GM19455 (cell line): ENCODE results near the gene GALNT6.

Source experiments
- ATAC-seq: cut with Tn5 transposase; IDR thresholded peaks from one replicate; pipeline ENCODE4 v1.9.1; 2021; ENCODE audit not compliant: unreplicated experiment

The GALNT6 gene

DNA sequence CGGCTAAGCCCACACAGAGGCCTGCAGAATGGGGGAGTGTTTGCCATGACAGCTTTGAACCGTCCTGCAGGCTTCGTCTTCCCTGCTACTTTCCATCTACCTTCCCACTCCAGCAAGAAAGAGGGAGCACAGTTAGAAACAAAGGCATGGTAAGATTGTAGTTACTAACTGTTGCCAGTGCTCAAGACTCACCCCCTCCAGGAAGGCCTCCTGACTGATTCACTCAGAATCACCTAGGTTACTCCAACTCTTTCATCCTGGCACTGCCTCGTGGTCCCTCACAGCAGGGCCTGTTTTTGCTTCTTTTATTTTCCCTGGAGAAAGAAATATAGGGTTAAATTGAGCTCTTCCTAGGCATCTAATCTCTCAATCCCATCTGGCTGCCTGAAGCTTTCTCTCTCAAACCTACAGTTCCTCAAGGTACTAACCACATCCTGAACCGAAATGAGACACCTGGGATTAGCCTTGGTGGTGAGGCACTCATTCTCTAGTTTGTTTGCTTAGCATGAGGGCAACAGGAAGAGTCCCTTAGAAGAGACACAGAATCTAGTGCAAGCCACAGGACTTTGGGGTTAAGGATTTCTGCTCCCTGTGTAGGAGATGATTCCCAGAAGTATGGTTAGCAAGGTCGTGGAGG lies 7.8 kb downstream of the GALNT6 start:
- no peak for ATAC-seq

DNA sequence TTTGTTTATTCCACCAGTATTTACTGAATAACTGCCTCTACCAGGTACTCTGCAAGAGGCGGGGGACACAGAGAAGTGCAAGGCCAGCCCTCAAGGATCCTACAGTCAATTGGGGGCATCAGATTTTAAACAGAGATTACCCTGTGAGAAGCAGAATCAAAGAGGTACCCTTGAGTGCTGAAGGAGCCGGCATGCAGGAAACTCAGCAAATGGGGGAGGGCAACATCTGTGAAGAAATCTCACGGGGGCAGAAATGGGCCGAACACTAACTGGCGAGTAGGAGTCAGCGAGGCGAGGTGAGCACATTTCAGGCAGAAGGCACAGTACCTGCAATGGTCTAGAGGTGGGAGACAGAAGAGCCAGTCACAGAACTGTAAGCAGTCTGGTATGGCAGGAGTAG lies 9.0 kb downstream of the GALNT6 start:
- no peak for ATAC-seq

DNA sequence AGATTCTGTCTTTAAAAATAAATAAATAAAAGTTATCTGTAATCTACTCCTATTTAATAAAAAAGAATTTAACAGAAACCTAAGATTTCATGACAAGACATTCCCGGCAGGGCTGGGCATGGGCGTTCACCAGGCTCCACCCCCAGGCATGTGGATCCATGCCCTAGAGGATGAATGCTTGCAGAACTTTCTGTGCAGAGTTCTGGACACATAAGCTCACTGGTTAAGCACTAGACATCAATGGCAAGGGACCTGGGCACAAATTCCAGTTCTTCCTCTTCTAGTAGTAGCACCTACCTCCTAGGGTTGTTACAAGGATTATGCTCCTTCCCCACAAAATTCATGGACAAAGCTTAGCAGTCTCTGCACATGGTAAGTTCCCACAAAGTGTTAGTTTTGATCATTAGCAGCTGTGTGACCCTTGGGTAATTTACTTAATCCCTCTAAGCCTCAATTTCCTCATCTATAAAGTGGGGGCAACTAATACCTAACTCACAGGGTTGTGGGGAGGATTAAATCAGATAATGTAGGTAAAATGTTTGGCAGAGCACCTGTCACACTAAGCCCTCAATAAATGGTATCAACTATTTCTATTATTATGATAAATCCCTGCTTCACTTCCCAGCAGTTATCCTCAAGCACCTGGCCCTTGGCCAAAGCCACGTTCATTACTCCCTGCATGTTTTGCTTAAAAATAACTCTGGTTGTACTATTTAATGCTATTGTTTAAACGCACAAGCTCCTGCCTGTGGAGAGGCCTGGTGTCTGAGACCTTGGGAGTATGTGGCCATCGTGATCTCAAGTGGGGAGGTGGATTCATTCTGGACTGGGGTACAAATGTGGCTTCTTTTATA lies 9.8 kb downstream of the GALNT6 start:
- ATAC-seq: no peak

DNA sequence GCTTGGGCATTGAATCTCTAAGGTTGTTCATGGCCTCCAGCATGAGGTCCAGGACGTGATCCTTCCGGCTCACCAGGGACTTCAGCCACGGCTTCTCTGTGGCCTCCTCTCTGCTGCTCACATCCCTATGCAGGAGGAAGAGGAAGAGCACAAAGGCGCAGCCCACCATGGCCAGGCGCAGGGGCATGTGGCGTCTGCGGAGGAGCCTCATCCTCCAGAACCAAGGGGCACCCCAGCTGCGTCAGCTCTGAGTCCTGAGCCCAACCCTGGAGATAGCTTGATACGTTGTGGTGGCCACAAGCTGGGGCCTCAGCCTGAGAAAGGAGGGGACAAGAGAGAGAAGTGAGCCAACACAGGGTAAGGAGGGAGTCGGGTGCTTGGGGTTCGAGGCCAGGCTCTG lies 11.6 kb downstream of the GALNT6 start:
- no peak for ATAC-seq

DNA sequence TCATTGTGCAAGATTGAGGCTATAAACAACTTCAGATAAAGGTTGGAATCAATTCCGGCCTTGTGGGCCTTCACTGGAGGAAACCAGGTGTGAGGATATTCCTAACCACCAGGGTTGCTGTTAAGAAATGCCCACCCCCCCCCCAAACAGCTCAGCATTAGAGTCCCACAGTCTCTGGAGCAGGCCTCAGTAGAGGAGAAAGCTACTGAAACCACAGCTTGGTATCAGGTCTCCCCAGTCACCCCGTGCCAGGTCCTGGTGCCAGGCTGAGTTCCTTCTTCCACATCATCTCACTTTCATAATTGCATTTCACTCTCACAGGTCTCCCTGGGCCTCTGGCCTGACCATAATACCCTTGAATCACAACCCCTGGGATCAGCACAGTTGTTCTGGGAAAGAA lies 12.5 kb downstream of the GALNT6 start:
- no peak for ATAC-seq

DNA sequence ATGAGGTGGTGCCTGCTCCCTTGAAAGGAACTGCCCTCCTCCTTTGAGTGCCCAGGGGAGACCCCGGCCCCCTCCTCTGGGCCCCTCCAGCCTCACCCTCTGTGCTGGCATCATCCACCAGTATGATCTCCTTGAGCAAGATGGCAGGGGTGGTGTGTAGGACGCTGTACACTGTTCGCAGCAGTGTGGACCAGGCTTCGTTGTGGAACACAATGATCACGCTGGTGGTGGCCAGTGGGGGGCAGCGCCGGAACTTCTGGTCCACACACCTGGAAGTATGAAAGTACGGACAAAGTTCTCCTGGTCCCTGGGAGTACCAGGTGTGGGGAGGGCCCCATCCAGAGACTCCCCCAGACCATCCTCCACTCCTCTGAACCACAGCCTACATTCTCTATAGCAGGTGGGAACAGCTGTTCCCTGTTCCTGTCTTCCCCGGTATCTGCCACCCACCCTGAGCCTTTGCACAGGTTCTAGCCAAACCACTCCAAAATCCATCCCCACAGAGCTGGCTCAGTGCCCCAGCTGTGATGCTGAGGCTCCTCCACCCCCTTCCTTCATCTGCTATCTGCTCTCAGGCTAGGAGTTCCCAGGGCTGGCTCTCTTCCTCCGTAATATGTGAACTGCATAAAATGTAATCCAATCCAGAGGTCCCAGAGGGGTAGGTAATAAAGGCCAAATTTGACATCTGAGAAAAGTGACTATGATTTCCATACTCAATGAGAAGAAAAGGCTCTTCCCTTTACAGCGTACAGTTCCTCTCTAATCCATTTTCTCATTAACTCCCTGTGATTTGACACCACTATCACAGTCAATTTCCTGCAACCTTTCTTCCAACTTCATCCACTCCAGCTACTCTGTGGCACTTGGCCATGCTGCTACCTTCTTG lies 13.9 kb downstream of the GALNT6 start:
- no peak for ATAC-seq

DNA sequence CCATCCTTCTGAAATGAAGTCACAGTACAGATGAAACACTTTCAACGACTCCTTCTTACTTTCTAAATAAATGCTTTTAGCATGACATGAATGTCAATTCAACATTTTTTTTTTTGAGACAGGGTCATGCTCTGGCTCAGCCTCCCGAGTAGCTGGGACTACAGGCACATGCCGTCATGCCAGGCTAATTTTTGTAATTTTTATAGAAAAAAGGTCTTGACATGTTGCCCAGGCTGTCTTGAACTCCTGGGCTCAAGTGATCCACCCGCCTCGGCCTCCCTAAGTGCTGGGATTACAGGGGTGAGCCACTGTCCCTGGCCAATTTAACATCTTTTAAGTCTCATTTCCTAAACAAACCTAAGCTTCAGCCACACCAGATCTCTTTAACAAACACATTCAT lies 16.4 kb downstream of the GALNT6 start:
- no peak for ATAC-seq

DNA sequence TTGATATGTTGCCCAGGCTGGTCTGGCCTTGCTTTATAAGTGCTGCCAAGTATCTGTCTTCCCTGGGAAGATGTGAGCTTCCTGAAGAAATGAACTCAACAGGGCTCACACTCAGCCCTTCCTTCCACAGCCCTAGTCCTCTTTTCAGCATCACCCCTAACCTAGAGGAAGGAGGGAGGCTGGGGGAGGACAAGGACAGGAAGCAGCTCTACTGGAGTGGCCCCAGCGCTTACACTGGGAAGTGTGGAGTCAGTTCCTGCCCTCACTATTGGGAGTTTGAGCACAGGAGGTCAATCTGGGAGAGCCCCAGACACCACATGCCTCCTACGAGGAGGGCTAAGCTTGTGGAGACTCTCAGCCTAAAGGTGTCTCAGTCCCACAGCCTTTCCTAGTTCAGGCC lies 16.8 kb downstream of the GALNT6 start:
- ATAC-seq: no peak

DNA sequence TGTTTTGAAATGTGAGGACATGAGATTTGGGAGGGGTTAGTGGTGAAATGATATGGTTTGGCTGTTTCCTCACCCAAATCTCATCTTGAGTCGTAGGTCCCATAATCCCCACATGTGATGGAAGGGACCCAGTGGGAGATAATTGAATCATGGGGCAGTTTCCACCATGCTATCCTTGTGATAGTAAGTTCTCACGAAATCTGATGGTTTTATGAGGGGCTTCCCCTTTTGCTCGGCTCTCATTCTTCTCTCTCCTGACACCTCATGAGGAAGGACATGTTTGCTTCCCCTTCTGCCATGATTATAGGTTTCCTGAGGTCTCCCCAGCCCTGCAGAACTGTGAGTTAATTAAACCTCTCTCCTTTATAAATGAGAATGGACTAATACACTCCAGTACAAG lies 18.0 kb downstream of the GALNT6 start:
- ATAC-seq: no peak

DNA sequence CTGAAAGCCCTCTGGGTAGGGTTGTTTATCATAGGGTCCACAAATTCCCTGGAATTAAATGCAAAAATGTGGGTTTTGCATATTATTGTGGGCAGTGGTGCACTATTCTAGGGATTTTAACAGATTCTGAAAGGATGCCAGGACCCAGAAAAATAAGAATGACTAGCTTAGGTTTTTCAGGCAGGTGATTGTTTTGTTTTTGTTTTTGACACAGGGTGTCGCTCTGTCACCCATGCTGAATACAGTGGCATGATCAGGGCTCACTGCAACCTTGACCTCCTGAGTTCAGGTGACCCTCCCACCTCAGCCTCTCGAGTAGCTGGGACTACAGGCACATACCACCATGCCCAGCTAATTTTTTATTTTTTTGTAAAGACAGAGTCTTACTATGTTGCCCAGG lies 19.2 kb downstream of the GALNT6 start:
- ATAC-seq: no peak

DNA sequence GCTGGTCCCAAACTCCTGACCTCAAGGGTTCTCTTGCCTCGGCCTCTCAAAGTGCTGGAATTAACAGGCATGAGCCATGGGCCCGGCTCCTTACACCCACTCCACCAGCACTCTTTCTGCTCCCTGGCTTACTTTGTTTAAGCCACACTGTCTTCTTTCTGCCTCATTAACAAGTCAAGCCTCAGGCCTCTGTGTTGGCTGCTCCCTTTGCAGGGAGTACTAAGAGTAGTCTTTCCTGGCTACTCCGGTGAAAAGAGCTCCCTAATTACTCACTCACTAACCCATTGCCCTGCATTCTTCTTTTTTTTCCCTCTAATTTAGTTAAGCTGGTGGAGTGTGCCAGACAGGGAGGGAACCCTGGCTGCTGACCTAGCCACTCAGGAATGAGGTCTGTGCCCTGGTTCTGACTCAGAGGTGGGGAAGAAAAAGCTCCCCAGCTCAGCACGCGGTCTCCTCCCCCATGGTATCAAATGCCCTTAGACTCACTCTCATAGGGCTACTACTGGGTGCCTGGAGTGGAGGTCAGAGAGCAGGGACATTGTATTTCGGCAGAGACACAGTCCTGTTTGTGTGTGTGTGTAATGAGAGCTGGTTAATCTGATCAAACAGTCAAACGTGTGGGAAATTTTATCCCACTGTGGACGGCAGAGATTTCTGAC lies 19.8 kb downstream of the GALNT6 start:
- no peak for ATAC-seq

DNA sequence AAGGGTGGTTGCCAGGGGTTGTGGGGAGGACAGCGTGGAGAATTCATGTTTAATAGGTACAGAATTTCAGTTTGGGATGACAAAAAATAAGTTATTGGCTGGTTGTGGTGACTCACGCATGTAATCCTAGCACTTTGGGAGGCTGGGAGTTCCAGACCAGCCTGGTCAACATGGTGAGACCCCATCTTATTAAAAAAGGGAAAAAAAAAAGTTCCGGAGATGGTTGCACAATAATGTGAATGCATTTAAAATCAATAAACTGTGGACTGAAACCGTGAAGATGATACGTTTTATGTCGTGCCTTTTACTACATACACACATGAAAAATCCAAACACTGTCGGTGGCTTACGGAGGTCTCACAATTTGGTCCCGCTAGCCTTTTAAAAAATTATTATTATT lies 20.5 kb downstream of the GALNT6 start:
- no peak for ATAC-seq

DNA sequence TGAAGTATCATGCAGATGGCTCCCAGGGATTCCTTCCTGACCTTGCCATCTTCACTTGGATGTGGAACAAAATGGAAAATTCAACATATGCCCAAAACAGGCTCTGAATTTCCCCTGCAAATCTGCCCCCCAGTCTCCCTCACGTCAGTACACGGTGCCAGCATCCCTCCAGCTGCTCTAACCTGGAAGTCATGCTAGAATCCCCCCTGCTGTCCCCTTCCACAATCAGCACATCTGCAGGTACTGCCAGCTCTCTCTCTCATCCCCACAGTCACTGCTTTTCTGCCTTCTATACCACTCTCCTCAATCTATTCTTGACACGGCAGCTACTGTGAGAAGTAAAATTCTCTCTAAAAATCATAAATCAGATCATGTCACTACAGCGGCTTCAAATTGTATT lies 21.6 kb downstream of the GALNT6 start:
- ATAC-seq: no peak

DNA sequence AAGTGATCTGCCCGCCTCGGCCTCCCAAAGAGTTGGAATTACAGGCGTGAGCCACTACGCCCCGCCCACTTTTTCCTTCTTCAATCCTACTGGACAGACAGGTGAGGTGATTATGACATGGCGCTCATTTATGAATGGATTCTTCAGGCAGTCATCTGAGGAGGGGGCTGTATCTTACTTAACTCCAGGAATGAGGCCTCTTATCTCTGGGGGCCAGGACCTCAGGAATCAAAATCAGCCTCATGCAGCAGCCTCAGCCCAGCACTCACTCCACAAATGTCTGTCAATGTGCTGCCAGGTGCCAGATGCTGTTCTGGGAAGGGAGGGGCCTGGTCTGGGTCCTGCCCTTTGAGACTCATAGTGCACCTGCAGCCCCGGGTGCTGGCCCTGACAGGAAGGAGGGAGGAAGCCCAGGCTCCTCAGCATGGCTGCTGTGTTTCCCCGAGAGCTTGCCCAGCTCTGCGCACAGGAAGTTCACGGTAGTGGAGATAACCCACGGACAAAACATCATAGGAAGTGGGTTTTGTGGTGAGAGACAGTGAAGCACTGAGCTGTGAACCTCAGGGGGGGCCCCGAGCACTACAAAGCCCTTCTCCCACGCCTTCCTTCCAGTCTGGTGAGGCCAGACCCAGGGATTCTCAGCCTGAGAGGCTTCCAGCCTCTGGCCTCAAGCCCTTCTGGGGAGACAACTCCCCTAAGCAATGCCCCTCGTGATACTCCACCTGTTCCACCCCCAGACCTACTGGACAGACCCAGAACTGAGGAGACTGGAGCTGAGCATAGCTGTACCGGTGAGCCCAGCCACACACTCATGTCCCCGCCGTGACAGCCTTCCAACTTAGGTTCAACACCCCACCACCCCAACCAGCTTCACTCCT lies 22.3 kb downstream of the GALNT6 start:
- ATAC-seq: peak; percentile 99

DNA sequence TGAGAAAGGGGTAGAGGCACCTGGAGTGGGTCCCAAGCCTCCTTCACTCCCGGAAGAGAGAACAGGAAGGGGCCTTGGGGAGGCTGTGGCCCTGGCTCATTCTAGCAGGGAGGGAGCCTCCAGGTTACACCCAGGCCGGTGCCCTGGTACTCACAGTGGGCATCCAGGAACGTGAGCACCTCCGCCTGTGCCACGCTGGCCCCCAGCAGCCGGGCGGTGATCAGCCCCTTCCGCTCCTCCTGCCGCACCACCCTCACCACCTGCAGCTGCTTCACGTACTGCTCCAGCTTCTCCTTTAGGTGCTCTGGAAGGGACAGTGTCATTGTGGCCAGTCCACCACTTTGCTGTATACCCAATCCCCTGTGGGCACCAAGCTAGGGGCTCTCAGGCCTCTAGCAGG lies 25.9 kb downstream of the GALNT6 start:
- no peak for ATAC-seq

DNA sequence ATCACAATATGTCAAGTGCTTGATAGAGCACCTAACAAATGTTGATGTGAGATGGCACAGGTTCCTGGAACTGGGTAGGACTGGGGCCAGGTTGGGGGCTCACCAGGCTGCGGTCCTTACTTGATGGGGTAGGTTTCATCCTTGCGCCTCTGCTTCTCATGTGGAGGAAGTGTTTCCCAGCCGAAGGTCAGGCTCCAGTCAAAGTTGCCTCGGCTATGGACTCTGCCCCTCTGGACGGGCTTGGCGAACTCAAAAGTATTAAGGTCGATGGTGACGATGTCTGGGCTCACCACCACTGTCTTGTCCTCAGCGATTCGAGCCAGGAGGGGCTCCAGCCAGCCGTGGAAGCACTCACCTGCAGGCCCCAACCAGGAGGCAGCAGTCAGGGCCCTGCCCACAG lies 27.2 kb downstream of the GALNT6 start:
- no peak for ATAC-seq

DNA sequence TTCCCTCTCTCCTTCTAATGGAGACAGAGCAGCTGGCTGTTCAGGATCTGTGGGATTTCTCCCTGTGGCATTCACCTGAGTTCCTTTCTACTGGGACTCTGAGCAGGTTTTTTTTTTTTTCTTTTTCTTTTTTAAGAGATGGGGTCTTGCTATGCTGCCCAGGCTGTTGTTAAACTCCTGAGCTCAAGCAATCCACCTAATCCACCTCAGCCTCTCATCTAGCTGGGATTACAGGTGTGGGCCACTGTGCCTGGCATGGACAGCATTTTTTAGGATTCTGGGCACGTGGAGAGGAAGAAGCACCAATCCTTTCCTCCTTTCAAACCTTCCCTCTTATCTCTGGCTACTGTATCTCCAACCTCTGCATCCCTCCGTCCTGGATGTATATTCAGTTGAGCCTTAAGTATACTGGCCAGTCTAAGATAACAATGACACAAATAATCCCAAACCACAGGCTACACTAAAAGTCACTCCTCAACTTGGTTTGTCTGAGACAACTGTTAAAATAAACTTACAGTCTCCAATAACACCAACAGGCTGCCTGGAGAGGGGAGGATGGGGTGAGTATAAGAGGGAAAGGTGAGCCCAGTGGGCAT lies 28.4 kb downstream of the GALNT6 start:
- ATAC-seq: no peak

DNA sequence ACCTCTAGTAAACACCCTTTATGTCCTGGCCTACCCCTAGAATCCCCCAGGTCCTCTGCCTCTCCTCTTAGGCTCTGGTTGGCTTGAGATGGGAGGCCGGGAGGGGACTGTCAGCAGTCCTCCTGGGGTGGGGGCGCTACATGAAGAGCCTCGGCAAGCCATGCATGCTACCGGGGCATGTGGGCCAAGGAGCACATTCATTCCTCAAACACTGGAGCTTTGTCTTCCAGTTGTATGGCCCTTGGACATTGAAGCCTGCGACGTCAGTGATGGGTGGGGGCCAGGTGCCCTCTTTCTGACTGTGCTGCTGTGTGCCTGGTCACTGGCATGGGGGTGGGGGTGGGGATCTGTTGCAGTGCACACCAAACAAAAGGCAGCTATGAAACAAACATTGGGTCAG lies 28.9 kb downstream of the GALNT6 start:
- ATAC-seq: no peak

DNA sequence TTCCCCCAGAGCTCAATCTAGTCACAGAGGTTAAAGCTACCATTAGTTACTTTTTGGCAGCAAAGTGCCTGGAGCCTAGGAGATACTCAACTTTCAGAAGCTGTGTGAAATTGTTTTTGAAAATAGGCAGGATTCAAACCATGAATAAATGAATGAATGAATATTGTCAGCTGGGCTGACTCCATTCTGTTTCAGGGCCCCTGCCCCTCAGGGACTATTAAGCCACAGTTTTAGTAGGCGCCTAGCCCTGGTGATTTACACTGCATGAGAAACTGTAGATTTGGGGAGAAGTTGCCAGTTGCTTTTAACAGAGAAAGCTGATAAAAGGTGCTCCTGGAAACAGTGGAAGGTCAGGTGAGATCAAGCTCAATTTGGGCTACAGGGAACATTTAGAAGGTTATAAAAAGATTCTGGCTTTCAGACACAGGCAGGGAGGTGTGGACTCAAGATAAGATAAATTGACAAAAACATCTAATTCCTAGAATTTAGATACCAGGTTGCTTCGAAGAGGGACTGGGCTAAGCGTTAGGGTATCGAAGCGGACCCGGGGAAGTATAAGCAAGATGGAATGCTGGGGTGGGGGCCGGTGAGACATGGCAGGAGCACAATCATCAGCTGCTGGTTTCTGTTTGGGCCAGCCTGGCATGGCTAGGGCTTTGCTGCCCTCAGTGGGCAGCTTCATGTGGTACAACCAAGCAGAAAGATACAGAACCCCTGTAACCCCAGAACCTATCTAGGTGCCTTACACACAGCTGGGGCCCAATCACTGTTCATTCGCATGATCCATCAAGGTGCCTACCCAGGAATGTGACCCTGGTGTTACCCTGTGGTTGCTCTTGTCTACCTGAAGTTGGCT lies 29.8 kb downstream of the GALNT6 start:
- no peak for ATAC-seq
